Measurements from ENCODE around the gene PDE6C.

- TF ChIP-seq CTCF (optimal IDR thresholded peaks at IDR 0.05 in 1 of 3, IDR thresholded peaks at IDR 0.05 in 1 of 3, conservative IDR thresholded peaks at IDR 0.05 in 1 of 3; ENCODE audit: extremely low read depth in 1 of 3, insufficient read depth in 2 of 3, low read length in 3 of 3) = no peak
- TF ChIP-seq EZH2 (IDR thresholded peaks at IDR 0.05; ENCODE audit: low read length) = no peak
Measured at GRCh38 chr10:93666030-93666429, 53.7 kb downstream of the PDE6C start.
